ENCODE data around the gene PDE1A.

GRCh38 chr2:182291296-182291695 lies 135.5 kb downstream of the PDE1A start:
- no peak for TF ChIP-seq CTCF (IDR thresholded peaks at IDR 0.05)
- no peak for TF ChIP-seq EZH2 (IDR thresholded peaks at IDR 0.05; ENCODE audit: borderline replicate concordance, insufficient read depth, low read depth, low read length, poor library complexity, severe bottlenecking)

Measured in B cell (primary cell).